ENCODE measurements around the gene PGAP6.
"Not testable (repeated sequence)": the region's sequence is repeated elsewhere in the genome, so short reads cannot be mapped to it uniquely, and the experiment has no call there.

The PGAP6 gene

DNA sequence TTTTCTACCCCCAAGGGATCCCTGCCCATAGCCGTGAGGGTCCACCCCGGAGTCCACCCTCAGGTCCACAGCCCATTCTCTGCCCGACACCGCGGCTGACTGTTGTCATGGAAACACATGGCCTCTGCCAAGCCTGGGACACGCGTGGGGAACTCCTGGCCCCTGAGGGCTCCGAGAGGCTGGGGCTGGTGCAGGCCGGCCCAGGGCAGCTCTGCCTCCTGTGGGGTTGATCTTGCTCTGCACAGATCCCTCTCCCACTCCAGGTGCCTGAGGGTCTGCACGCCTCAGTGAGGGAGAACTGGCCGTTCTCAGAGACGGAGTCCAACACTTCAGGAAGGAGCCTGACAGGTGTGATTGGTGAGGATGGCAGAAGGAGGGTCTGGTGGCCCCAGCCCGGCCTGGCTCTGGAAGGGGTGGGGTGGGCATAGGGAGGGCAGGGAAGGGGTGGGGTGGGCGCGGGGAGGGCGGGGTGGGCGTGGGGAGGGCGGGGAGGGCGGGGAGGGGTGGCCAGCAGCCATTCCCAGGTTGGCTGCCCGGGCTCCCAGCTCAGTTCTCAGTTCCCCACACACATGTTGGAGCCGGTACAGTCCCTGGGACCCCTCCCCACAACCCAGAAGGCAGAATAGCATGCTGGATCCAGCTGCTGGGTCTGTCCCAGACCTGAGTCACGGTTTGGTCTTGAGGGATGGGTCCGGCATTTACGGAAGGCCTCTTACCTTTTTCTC, 17.9 kb downstream of the PGAP6 start:
- DNase-seq = no peak

- DNase-seq = no peak
These were observed 18.5 kb downstream of the PGAP6 start for GRCh38 chr16:363110-363765.

DNA sequence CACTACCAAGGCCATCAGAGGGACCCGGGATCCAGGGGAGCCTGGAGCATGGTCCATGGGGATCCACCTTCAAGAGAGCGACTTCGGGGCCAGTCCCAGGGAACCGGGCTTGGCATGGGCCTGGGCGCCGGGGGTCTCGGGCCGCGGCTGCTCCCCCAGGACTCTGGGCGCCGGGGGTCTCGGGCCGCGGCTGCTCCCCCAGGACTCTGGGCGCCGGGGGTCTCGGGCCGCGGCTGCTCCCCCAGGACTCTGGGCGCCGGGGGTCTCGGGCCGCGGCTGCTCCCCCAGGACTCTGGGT, 19.1 kb downstream of the PGAP6 start:
- not testable (repeated sequence) for DNase-seq

GRCh38 chr16:361872-362701, 19.7 kb downstream of the PGAP6 start:
- peak; percentile 82 for DNase-seq

GRCh38 chr16:361341-361871, 20.4 kb downstream of the PGAP6 start:
- no peak for DNase-seq

DNA sequence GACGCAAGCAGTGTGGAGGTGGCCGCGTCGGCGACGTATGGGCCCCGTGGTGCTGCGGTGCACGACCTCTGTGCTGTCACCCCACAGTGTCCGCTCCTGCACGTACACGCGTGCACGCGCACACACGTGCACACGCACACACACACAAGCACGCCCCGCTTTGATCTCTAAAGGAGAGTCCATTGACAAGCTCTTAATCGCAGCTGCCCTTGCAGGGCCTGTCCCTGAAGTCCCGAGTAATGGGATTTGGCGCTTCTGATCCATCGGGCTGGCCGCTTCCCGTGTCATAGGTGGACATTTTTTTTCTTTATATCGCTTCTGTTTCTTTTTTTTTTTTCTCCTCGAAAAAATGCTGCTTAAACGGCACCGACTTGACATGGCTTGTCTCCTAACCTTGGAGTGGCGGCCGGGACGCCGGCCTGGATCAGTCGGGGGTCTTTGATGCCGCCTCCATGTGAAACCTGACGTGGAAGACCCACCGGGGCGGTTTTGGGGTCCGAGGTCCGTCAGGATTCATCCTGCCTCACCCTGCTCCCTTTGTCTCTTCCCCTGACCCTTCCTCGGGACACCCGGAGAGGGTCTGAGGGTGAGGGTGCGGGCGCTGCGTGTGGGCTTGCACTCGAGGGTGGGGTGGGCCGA, 21.0 kb downstream of the PGAP6 start:
- DNase-seq = no peak

DNA sequence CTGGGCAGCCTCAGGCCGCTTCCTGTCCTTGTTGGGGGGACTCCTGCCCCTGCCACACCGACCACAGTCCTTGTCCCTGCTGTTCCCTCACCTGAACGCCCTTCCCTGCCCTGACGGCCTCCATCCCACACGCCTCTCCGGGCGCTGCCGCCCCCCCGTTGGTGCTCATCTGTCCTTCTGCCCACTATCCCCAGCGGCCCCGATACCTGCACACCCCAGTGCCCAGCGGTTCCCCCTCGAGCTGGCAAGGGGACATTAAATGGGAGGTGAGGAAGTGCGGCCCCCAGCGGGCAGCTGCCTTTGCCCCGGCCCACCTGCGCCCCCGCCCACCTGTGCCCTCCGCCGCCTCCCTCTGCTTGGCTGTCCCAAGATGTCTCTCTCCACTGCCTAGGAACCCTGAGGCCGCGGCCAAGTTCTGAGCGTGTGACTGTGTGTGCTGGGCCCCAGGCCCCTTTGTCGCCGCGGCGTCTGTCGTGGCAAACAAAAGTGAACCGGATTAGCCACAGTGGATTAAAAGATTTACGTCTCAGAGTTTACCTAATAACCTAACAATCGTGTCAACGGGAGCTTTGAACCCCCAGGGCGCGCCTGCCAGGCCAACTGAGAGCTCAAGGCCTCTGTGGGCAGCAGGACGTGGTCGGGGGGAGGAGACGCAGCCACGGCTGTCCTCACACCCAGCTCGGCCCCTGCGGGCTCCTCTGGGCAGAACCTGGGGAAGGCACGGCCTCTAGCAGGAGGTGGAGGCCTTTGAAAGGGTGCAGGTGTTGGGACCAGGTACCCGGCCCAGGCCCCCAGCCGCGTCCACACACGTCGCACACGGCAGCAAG, 21.7 kb downstream of the PGAP6 start:
- no peak for DNase-seq

DNA sequence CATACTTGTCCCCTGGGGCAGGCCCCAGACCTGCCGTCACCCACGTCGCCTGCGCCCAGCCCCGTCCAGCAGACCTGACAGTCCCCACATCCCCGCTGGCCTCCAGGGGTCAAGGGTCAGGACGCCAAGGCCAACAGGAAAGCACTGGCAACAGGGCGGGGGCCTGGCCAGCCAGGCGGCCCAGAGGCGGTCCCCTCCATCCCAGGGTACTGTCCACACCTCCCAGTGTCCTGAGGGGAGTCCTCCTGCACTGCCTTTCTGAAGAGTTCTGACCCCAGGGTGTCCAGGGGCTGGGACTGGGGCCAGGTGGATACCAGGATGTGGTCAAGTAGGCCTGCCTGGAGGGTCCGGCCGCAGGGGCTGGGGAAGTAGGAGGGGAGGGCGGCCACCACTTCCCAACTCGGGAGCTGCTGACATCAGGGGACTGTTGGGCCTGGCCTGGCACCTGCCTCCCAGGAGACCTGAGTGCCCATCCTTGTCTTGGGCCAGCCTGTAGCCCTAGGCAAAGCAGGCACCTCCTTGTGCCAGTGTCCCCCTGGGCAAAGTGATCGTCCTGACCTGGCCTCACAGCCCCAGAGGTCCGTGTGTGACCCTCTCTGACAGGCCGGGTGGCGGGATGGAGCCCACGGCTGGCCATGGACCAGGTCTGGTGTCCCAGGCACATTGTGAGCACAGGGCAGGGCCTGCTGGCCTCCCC, 22.6 kb downstream of the PGAP6 start:
- no peak for DNase-seq

DNA sequence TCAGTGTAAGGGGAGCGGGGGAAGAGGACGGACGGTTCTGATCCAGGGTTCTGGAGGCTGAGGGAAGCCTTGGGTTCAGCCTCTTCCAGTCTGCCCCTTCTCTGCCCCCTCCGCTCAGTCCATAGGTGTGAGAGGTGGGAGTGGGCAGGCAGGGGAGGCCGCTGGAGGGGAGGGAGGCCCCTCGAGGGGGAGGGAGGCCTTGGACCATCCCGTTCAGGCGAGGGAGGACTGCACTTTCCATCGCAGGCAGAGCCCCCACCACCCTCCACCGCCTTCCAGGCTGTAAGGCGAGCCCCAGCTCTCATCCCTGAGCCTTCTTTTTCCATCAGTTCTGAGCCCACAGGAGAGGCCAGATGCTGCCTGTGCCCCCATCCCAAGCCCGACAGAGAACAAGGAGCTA, 25.0 kb downstream of the PGAP6 start:
- no peak for DNase-seq

DNA sequence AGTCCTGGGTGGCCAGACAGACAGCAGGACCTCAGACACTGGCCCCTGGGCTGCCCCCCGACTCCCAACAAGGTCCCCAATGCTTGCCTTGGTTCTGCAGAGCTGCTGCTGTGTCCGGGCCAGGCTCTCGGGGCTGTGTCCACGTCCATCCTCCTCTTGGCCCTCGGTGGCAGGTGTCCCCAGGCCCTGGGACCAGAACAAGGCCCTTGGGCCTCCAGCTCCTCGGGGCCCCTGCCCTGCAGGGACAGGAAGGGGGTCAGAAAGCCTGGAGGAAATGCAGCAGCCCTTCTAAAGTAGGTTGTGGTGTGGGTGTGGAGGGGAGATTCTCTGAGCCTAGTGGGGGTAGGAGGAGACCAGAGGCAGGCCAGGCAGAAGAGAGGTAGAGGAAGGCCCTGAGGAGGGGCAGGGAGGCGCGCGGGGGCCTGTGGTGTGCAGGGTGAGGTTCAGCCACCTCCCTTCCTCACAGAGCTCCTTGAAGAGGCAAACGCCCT, 26.8 kb downstream of the PGAP6 start:
- DNase-seq = no peak

GRCh38 chr16:354291-354881, 27.4 kb downstream of the PGAP6 start:
- no peak for DNase-seq

DNA sequence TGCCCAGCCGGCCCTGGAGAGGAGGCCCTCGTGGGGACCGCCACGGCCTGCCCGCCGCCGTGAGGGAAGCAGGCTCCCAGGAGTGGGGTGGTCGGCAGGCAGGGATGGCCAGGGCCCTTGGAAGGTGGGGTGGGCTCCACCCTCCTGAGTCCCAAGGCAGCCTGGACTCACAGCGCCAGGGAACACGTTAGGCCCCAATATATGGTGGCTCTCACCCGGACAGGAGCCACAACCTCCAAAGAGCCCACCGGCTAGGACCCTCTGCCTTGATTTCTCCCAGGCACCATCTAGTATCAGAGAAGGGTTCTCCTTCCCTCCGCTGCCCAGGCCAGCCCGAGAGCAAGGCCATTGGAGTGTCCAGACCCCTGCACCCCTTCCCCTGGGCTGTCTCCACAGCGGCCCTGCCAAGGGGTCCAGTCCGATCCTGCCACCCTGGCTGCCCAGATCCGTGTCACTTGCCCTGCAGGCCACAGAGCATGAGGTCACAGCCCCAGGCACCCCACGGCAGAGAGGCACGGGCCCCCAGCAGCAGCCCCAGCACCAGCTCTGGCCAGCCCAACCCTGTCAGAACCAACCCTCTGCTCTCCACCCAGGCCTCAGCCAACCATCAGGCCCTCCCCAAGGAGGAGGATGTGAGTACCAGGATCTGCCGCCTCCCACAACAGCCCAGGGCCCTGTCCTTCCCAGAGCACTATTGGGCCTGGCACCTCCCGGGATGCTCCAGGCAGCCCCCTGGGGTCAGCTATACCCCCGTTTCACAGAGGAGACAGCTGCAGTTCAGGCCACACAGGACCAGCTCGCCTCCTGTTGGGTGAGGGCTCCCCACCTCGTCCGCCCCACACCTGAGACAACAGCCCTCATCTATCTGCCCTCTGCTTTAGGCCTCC, 28.1 kb downstream of the PGAP6 start:
- DNase-seq = no peak

DNA sequence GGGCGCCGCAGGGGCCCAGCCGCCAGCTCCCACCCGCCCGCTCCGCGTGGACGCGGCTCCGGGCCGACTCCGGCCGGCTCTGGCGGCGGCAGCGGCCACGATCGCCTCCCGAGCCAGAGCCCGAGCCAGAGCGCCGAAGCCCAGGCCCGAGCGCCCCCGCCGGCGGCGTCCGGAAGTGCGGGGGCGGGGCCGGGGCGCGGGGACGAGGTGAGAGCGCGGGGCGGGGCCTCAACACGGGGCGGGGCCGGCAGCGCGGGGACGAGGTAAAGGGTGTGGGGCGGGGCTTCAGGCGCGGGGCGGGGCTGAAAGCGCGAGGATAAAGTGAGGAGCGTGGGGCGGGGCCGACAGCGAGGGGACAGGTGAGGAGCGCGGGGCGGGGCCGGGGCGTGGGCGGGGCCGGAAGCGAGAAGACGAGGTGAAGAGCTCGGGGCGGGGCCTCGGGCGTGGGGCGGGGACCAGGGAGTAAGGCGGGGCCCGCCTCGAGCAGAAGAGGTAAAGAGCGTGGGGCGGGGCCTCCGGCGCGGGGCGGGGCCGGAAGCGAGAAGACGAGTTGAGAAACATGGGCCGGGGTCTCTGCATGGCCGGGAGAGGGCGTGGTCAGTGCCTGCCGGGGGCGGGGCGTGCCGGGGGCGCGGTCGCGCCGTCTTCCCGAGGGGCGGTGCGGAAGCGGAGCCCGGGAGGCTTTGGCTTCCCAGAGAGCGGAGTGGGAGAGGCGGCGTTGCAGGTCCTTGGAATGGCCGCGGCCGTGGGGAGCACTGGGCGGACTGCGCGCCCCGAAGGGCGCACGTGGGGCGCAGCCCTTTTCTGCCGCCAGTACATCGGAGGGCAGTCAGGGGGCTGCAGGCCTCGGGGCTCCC, 29.0 kb downstream of the PGAP6 start, which contains the start of gene AXIN1:
AXIN1 (minus strand) TSS at position 177 of the 857 bp plus-strand sequence. CDS start 5,698 bp downstream, outside the sequence.
- peak; percentile 100 for DNase-seq

DNA sequence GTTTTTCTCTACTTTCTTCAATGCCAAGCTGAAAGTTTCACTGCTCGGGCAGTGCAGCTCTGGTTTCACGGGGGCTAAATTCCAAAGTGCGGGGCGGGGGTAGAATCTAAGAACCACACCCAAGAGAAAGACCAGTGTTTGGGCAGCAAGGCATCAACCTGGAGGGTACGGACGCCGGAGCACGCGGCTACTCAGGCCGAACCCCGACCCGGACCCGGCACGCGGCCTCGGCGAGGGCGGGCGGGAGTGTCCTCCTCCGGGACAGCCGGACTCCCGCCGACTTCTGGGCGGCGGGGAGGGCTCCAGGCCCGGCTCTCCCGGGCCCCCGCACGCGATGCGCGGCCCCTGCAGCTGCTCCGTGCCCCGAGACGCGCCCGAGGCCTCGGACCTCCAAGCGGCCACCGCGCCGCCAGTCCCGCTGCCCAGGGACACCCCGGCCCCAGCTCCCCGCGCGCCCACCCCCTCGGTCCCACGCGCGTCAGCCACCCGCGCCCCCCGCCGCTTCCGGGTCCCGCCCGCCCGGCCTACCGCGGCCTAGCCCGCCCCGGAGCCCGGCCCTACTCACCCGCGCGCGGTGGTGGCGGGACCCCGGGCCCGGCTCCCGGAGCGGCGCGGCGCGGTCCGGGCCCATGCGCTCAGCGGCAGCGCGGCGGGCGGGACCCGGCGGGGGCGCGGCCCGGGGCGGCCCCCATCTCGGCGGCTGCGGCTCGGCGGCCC, 29.8 kb downstream of the PGAP6 start:
- DNase-seq = no peak

- DNase-seq = no peak
These were observed 31.6 kb downstream of the PGAP6 start for GRCh38 chr16:350203-350602.

- no peak for DNase-seq
These were observed 32.6 kb downstream of the PGAP6 start for GRCh38 chr16:349211-349610.

DNA sequence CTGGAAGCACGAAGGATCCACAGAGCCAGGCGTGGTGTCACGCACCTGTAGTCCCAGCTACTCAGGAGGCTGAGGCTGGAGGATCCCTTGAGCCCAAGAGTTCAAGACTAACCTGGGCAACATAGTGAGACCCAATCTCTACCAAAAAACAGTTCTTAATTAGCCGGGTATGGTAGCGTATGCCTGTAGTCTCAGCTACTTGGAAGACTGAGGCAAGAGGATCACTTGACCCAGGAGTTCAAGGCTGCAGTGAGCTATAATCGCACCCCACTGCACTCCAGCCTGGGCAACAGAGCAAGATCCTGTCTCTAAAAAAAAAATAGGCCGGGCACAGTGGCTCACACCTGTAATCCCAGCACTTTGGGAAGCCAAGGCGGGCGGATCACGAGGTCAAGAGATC, 33.3 kb downstream of the PGAP6 start:
- not testable (repeated sequence) for DNase-seq

DNA sequence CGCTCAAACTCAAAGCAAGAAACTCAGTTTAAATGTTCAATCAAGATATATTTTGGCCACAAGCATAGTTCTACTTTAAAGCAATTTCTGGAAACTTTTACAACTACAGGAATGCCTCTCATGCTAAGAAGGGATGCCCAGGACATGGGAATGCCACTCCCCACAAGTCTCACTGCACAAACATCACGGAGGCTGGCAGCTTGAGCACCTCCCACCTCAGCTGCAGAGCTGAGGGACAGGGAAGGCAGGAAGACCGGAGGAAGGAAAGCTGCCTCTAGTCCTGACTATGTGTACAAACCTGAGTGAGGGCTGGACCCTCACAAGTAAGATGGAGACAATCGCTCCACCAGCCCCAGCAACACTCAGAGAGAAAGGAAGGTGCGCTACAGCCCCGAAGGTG, 34.6 kb downstream of the PGAP6 start:
- no peak for DNase-seq

Data from activated CD4-positive, alpha-beta T cell treated with anti-CD3 and anti-CD28 coated beads, Interleukin-2, Interleukin-6, amounts not matched to agents 100 ng/mL and 50 ng/mL, durations not matched to agents 16 hours and 8 hours (primary cell).